ENCODE measurements around the gene LDAF1.
"Not testable (repeated sequence)": the region's sequence is repeated elsewhere in the genome, so short reads cannot be mapped to it uniquely, and the experiment has no call there.

LDAF1 gene

GRCh38 chr16:21170116-21170515, 11.6 kb downstream of the LDAF1 start:
- not testable (repeated sequence) for H3K4me3 Mint-ChIP-seq; H3K27me3 Mint-ChIP-seq (ENCODE audit: low read depth); H3K9me3 Mint-ChIP-seq; H3K36me3 Mint-ChIP-seq (ENCODE audit: low read depth); H3K4me1 Mint-ChIP-seq (ENCODE audit: low read depth); H3K27ac Mint-ChIP-seq

DNA sequence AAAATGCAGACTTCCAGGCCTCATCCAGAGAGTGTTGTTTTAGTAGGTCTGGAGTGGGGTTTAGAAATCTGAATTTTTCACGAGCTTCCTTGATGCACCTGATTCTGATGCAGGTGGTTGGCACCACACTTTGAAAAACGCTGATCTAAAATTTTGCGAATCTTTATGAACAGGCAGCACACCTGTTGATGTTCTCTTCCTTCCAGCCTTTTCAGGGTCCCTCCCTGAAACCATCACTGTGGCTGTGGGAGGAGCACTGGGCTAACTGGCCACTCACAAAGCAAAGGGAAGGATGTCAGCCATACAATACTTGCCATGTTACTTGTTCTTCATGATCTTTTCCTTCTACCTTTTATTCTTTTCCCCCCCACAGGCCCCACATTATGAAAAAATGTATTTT, 14.2 kb downstream of the LDAF1 start:
- Mint-ChIP-seq H3K9me3 (no peaks in the 10 kb centered on the region), H3K27ac (no peak overlapping the region), H3K4me1 (ENCODE audit: low read depth) (peaks cover 2% of the 10 kb centered on the region), H3K36me3 (ENCODE audit: low read depth) (peaks cover 9% of the 10 kb centered on the region), H3K4me3 (no peak overlapping the region), H3K27me3 (ENCODE audit: low read depth) (no peaks in the 10 kb centered on the region)

DNA sequence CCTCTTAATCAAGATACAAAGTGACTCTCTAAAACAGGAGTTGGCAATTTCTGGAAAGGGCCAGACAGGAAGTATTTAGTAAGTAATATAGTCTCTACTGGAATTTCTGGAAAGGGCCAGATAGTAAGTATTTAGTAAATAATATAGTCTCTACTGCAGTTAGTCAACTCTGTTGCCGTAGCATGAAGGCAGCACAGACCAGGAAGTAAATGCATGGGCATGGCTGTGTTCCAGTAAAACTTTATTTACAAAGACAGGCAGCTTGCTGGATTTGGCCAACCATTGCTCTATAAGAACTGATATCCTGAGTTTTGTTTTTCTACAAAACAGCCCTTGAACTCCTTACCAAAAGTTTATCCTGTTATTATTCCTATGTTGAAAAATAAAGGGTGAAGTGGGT, 16.9 kb downstream of the LDAF1 start:
- Mint-ChIP-seq H3K4me1 (ENCODE audit: low read depth) (no peaks in the 10 kb centered on the region), H3K27ac (no peak overlapping the region)

GRCh38 chr16:21179126-21179982, 20.9 kb downstream of the LDAF1 start:
- no peaks in the 10 kb centered on the region for H3K27me3 Mint-ChIP-seq (ENCODE audit: low read depth)
- H3K4me1 Mint-ChIP-seq (ENCODE audit: low read depth), result no peaks in the 10 kb centered on the region
- no peak overlapping the region for H3K4me3 Mint-ChIP-seq
- no peak overlapping the region for H3K27ac Mint-ChIP-seq
- H3K9me3 Mint-ChIP-seq, result peaks cover 6% of the 10 kb centered on the region
- H3K36me3 Mint-ChIP-seq (ENCODE audit: low read depth), result peaks cover 27% of the 10 kb centered on the region

More for the DNA sequence above, 16.9 kb downstream of the LDAF1 start:
- H3K36me3 Mint-ChIP-seq (ENCODE audit: low read depth), result peaks cover 18% of the 10 kb centered on the region
- no peaks in the 10 kb centered on the region for H3K9me3 Mint-ChIP-seq
- no peaks in the 10 kb centered on the region for H3K27me3 Mint-ChIP-seq (ENCODE audit: low read depth)
- no peak overlapping the region for H3K4me3 Mint-ChIP-seq

GRCh38 chr16:21179983-21180365, 21.5 kb downstream of the LDAF1 start:
- Mint-ChIP-seq H3K9me3 (peaks cover 12% of the 10 kb centered on the region), H3K4me3 (no peak overlapping the region), H3K27me3 (ENCODE audit: low read depth) (no peaks in the 10 kb centered on the region), H3K4me1 (ENCODE audit: low read depth) (peaks cover 2% of the 10 kb centered on the region), H3K27ac (no peak overlapping the region), H3K36me3 (ENCODE audit: low read depth) (peaks cover 27% of the 10 kb centered on the region)

GRCh38 chr16:21183995-21184394, 25.5 kb downstream of the LDAF1 start:
- peaks cover 19% of the 10 kb centered on the region for H3K36me3 Mint-ChIP-seq (ENCODE audit: low read depth)
- H3K27me3 Mint-ChIP-seq (ENCODE audit: low read depth), result peaks cover 3% of the 10 kb centered on the region
- no peak overlapping the region for H3K27ac Mint-ChIP-seq
- no peak overlapping the region for H3K4me3 Mint-ChIP-seq
- H3K4me1 Mint-ChIP-seq (ENCODE audit: low read depth), result peaks cover 8% of the 10 kb centered on the region
- peaks cover 16% of the 10 kb centered on the region for H3K9me3 Mint-ChIP-seq

GRCh38 chr16:21184834-21185233, 26.4 kb downstream of the LDAF1 start:
- H3K27ac Mint-ChIP-seq, result no peak overlapping the region
- H3K4me3 Mint-ChIP-seq, result no peak overlapping the region
- peaks cover 16% of the 10 kb centered on the region for H3K9me3 Mint-ChIP-seq
- H3K4me1 Mint-ChIP-seq (ENCODE audit: low read depth), result peaks cover 8% of the 10 kb centered on the region
- H3K27me3 Mint-ChIP-seq (ENCODE audit: low read depth), result peaks cover 3% of the 10 kb centered on the region
- H3K36me3 Mint-ChIP-seq (ENCODE audit: low read depth), result peaks cover 13% of the 10 kb centered on the region

- H3K27ac Mint-ChIP-seq, result no peak overlapping the region
- peaks cover 11% of the 10 kb centered on the region for H3K36me3 Mint-ChIP-seq (ENCODE audit: low read depth)
- H3K4me3 Mint-ChIP-seq, result no peak overlapping the region
- peaks cover 8% of the 10 kb centered on the region for H3K4me1 Mint-ChIP-seq (ENCODE audit: low read depth)
- H3K27me3 Mint-ChIP-seq (ENCODE audit: low read depth), result peaks cover 6% of the 10 kb centered on the region
- H3K9me3 Mint-ChIP-seq, result peaks cover 19% of the 10 kb centered on the region
These were observed 27.3 kb downstream of the LDAF1 start for GRCh38 chr16:21185659-21186325.

DNA sequence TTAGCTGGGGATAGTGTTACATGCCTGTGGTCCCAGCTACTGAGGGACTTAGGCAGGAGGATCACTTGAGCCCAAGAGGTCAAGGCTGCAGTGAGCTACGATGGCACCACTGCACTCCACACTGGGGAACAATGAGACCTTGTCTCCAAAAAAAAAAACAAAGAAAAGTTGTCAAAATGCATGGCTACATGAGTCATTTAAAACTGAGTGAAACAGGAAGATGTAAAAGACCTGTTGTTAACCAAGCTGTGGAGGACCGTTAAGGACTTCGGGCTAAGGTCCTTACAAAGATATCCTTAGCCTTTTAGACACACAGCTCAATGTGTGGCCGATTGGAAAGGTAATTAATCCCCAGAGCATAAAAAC, 27.8 kb downstream of the LDAF1 start:
- Mint-ChIP-seq H3K4me3 (no peak overlapping the region), H3K9me3 (peaks cover 19% of the 10 kb centered on the region), H3K36me3 (ENCODE audit: low read depth) (peaks cover 6% of the 10 kb centered on the region), H3K27ac (no peak overlapping the region), H3K4me1 (ENCODE audit: low read depth) (peaks cover 8% of the 10 kb centered on the region), H3K27me3 (ENCODE audit: low read depth) (peaks cover 7% of the 10 kb centered on the region)

GRCh38 chr16:21189311-21189710, 30.8 kb downstream of the LDAF1 start:
- no peaks in the 10 kb centered on the region for H3K36me3 Mint-ChIP-seq (ENCODE audit: low read depth)
- H3K9me3 Mint-ChIP-seq, result peaks cover 14% of the 10 kb centered on the region
- H3K4me3 Mint-ChIP-seq, result no peak overlapping the region
- peaks cover 13% of the 10 kb centered on the region for H3K27me3 Mint-ChIP-seq (ENCODE audit: low read depth)
- H3K4me1 Mint-ChIP-seq (ENCODE audit: low read depth), result peaks cover 8% of the 10 kb centered on the region
- no peak overlapping the region for H3K27ac Mint-ChIP-seq

GRCh38 chr16:21190013-21190412, 31.5 kb downstream of the LDAF1 start:
- no peak overlapping the region for H3K4me3 Mint-ChIP-seq
- peaks cover 7% of the 10 kb centered on the region for H3K9me3 Mint-ChIP-seq
- no peak overlapping the region for H3K27ac Mint-ChIP-seq
- H3K4me1 Mint-ChIP-seq (ENCODE audit: low read depth), result peaks cover 9% of the 10 kb centered on the region
- peaks cover 13% of the 10 kb centered on the region for H3K27me3 Mint-ChIP-seq (ENCODE audit: low read depth)
- no peaks in the 10 kb centered on the region for H3K36me3 Mint-ChIP-seq (ENCODE audit: low read depth)

DNA sequence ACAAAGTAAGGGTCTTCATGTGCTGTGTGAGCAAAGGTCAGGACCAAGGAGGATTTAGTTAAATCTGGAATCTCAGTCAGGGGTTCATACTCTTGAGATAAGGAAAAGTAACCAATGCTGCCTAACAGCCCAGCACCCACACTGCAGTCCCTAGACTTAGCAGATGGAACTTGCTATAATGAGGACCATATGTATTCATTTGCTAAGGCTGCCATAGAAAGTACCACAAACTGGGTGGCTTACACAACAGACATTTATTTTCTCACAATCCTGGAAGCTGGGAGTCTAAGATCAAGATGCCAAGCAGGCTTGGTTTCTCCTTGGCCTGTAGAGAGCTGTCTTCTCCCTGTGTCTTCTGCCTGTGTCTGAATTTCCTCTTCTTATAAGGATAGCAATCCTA, 32.1 kb downstream of the LDAF1 start:
- Mint-ChIP-seq H3K27ac (no peak overlapping the region), H3K4me1 (ENCODE audit: low read depth) (peaks cover 6% of the 10 kb centered on the region), H3K9me3 (peaks cover 4% of the 10 kb centered on the region), H3K27me3 (ENCODE audit: low read depth) (peaks cover 13% of the 10 kb centered on the region), H3K36me3 (ENCODE audit: low read depth) (no peaks in the 10 kb centered on the region), H3K4me3 (no peak overlapping the region)

GRCh38 chr16:21192991-21193390, 34.5 kb downstream of the LDAF1 start:
- H3K4me3 Mint-ChIP-seq, result no peak overlapping the region
- peaks cover 6% of the 10 kb centered on the region for H3K4me1 Mint-ChIP-seq (ENCODE audit: low read depth)
- no peaks in the 10 kb centered on the region for H3K36me3 Mint-ChIP-seq (ENCODE audit: low read depth)
- H3K27me3 Mint-ChIP-seq (ENCODE audit: low read depth), result peaks cover 13% of the 10 kb centered on the region
- H3K9me3 Mint-ChIP-seq, result peaks cover 4% of the 10 kb centered on the region
- H3K27ac Mint-ChIP-seq, result no peak overlapping the region

DNA sequence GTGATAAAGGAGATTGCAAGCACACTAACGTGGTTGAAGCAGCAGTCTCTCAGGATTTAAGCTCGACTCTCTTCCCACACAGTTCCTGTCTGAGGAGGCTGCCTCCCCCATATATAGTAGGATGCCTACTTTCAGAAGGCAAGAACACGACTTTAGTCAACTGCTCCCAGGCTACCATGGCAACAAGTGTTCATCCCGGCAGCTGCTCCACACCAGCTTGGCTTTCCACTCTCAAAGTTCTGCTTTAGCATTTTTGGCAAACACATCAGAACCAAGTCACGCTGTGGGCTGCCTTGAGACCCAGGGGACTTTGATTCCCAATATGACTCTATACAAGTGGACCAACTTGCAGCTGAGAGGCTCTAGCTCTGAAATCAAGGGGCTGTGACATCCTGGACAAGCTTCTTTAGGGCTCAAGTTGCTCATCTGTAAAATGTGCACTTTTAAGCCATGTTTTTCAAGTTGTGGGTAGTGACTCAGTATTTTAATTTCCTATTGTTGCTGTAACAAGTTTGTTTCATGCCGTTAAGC, 36.4 kb downstream of the LDAF1 start:
- no peak overlapping the region for H3K27ac Mint-ChIP-seq
- peaks cover 14% of the 10 kb centered on the region for H3K27me3 Mint-ChIP-seq (ENCODE audit: low read depth)
- H3K4me3 Mint-ChIP-seq, result no peak overlapping the region
- H3K9me3 Mint-ChIP-seq, result peaks cover 4% of the 10 kb centered on the region
- H3K4me1 Mint-ChIP-seq (ENCODE audit: low read depth), result peaks cover 3% of the 10 kb centered on the region
- no peaks in the 10 kb centered on the region for H3K36me3 Mint-ChIP-seq (ENCODE audit: low read depth)

DNA sequence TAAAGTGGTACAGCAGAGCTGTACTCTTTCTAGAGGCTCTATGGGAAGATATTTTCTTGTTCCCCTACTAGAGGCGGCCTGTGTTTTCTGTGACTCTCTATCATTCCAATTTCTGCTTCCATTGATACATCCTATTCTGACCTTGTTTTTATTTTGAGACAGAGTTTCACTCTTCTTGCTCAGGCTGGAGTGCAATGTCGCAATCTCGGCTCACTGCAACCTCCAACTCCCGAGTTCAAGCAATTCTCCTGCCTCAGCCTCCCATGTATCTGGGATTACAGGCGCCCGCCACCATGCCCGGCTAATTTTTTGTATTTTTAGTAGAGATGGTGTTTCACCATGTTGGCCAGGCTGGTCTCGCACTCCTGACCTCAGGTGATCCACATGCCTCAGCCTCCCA, 36.9 kb downstream of the LDAF1 start:
- peaks cover 11% of the 10 kb centered on the region for H3K27me3 Mint-ChIP-seq (ENCODE audit: low read depth)
- not testable (repeated sequence) for H3K27ac Mint-ChIP-seq; H3K36me3 Mint-ChIP-seq (ENCODE audit: low read depth); H3K9me3 Mint-ChIP-seq; H3K4me1 Mint-ChIP-seq (ENCODE audit: low read depth); H3K4me3 Mint-ChIP-seq

All from T-helper 1 cell treated with Interleukin-12 subunit alpha and Interleukin-12 subunit beta and Interleukin-4 antibody, amounts not matched to agents 30 μg/mL and 1 μg/mL, for 36 hours (primary cell).